Measurements from ENCODE around the gene ARL16. TPM values are rescaled to one million over a fixed set of nuclear protein-coding genes. Genes with fewer than 3 reads are reported as not detected.
A peak's percentile ranks its signal among the peaks of the same experiment; 100 is the strongest.

Gene ARL16
- total RNA-seq, 1 donor from 2014 or later, result 19.5 TPM

- H3K4me3 ChIP-seq, result no peak overlapping the region
- TF ChIP-seq, protein P1, sequence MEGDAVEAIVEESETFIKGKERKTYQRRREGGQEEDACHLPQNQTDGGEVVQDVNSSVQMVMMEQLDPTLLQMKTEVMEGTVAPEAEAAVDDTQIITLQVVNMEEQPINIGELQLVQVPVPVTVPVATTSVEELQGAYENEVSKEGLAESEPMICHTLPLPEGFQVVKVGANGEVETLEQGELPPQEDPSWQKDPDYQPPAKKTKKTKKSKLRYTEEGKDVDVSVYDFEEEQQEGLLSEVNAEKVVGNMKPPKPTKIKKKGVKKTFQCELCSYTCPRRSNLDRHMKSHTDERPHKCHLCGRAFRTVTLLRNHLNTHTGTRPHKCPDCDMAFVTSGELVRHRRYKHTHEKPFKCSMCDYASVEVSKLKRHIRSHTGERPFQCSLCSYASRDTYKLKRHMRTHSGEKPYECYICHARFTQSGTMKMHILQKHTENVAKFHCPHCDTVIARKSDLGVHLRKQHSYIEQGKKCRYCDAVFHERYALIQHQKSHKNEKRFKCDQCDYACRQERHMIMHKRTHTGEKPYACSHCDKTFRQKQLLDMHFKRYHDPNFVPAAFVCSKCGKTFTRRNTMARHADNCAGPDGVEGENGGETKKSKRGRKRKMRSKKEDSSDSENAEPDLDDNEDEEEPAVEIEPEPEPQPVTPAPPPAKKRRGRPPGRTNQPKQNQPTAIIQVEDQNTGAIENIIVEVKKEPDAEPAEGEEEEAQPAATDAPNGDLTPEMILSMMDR (IDR thresholded peaks at IDR 0.05), result no peak
- no peak overlapping the region for H3K27ac ChIP-seq
- H3K4me1 ChIP-seq, result no peaks in the 10 kb centered on the region
- intact Hi-C loops (cut with DNase I), result no loop called here
- no peaks in the 10 kb centered on the region for H3K9me3 ChIP-seq
- peaks cover 49% of the 10 kb centered on the region for H3K36me3 ChIP-seq
- ATAC-seq, result no peak
- no peaks in the 10 kb centered on the region for H3K27me3 ChIP-seq
- no peak for DNase-seq
These were observed 9.9 kb downstream of the ARL16 start for GRCh38 chr17:81673561-81674258.

- Histone ChIP-seq H3K9me3 (no peaks in the 10 kb centered on the region), H3K4me1 (peaks cover 3% of the 10 kb centered on the region), H3K27ac (no peak overlapping the region), H3K36me3 (peaks cover 54% of the 10 kb centered on the region), H3K27me3 (no peaks in the 10 kb centered on the region), H3K4me3 (no peak overlapping the region)
- ATAC-seq (no peak), DNase-seq (no peak)
- TF ChIP-seq, protein P1 (IDR thresholded peaks at IDR 0.05), result no peak
- intact Hi-C loops (cut with DNase I), result no loop called here
These were observed 10.6 kb downstream of the ARL16 start for GRCh38 chr17:81672954-81673353.

DNA sequence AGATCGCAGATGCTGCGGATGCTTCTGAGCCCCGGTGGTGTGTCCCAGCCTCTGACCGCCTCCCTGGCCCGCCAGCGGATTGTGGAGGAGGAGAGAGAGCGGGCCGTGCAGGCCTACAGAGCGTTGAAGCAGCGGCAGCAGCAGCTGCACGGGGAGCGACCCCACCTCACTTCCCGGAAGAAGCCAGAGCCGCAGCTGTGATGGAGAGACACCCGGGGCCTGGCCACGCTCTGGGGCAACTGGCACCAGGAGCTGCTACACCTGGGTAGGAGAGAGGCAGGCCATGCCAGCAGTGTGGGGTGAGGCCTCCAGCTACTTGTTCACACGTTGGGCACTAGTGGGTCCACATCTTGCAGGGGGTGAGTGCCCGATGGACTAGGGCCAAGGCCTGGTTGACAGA lies 11.1 kb downstream of the ARL16 start:
- no peak for ATAC-seq
- no peak for DNase-seq
- intact Hi-C loops (cut with DNase I), result no loop called here
- peaks cover 54% of the 10 kb centered on the region for H3K36me3 ChIP-seq
- no peak overlapping the region for H3K4me3 ChIP-seq
- H3K9me3 ChIP-seq, result no peaks in the 10 kb centered on the region
- TF ChIP-seq, protein P1 (IDR thresholded peaks at IDR 0.05), result no peak
- H3K27me3 ChIP-seq, result no peaks in the 10 kb centered on the region
- H3K27ac ChIP-seq, result no peak overlapping the region
- peaks cover 8% of the 10 kb centered on the region for H3K4me1 ChIP-seq

- TF ChIP-seq, protein P1 (IDR thresholded peaks at IDR 0.05), result no peak
- peaks cover 25% of the 10 kb centered on the region for H3K4me1 ChIP-seq
- intact Hi-C loops (cut with DNase I), result no loop called here
- H3K4me3 ChIP-seq, result no peak overlapping the region
- peaks cover 39% of the 10 kb centered on the region for H3K36me3 ChIP-seq
- ATAC-seq (no peak), DNase-seq (no peak)
- no peaks in the 10 kb centered on the region for H3K27me3 ChIP-seq
- H3K9me3 ChIP-seq, result no peaks in the 10 kb centered on the region
- H3K27ac ChIP-seq, result no peak overlapping the region
These were observed 15.8 kb downstream of the ARL16 start for GRCh38 chr17:81667754-81668153.

DNA sequence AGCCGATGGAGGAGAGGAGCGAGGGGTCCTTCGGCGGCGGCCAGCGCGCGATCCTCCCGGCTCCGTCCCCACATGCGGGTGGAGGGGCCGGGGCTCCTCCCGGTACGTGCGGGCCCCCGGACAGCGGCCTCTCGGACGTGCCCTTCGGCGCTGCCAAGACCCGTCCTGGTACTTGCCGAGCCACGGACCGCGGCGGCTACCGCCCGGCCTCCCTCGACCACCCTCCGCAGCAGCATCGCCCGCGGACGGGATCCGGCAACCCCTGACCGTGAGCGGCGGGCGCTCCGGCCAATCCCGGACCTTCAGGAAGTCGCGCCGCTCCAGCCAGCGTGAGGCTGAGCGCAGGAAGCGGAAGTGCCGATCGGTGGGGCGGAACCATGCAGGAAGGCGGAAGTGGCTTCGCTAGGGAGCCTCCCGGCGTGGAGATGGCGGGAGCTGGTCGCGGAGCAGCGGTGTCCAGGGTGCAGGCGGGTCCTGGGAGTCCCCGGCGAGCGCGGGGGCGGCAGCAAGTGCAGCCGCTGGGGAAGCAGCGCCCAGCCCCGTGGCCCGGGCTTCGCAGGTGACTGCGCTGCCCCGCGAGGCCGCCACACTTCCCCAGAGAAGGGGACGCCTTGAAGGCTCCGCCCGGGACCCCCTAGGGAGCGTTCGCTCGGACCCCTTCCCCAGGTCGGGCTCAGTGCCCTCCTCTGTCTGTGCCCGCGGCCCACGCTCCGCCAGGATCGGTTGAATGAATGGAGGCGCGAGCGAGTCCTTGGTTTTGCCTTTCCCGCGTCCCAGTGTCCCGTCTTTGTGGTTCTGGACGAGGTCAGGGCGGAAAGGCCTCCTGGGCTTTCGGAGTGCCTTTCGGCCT lies 17.0 kb downstream of the ARL16 start, which contains the start of the genes CCDC137 and OXLD1:
CCDC137 (plus strand) TSS at position 396 of the 850 bp plus-strand sequence; CDS start at position 426, 30 bp downstream.
OXLD1 (minus strand) TSS at position 264 of the 850 bp plus-strand sequence; CDS start at position 236, 28 bp downstream.
- DNase-seq, result peak; percentile 99
- peaks cover 25% of the 10 kb centered on the region for H3K4me1 ChIP-seq

More for the DNA sequence above, 17.0 kb downstream of the ARL16 start, which contains the start of the genes CCDC137 and OXLD1:
- Histone ChIP-seq H3K9me3 (no peaks in the 10 kb centered on the region), H3K27ac (peak within 1 kb of the TSS; percentile 92), H3K36me3 (peaks cover 27% of the 10 kb centered on the region), H3K27me3 (no peaks in the 10 kb centered on the region), H3K4me3 (peak within 1 kb of the TSS; percentile 99)
- TF ChIP-seq, protein P1 (IDR thresholded peaks at IDR 0.05), result no peak
- peak; percentile 98 for ATAC-seq
- intact Hi-C loops (cut with DNase I), result no loop called here

Data from upper lobe of right lung (tissue), 1 donor.